Stimulated activated CD4-positive, alpha-beta T cell treated with anti-CD3 and anti-CD28 coated beads, TNF-alpha, amount 100 ng/mL, for 48 hours (primary cell): ENCODE data around the gene CFAP119.

Experiments used
- DNase-seq, 3 donors: peaks; one replicate each; pipeline ENCODE4 v3.0.0-alpha.2; 2020; ENCODE audit warnings: low read depth in 3 of 3

Gene CFAP119

GRCh38 chr16:30740364-30741251 lies 21.3 kb downstream of the CFAP119 start:
- DNase-seq = no peak

- no peak for DNase-seq
Observed at GRCh38 chr16:30738984-30739951, 22.6 kb downstream of the CFAP119 start.

- DNase-seq = no peak
Observed at GRCh38 chr16:30737794-30738648, 23.8 kb downstream of the CFAP119 start.

- no peak for DNase-seq
Observed at GRCh38 chr16:30736995-30737793, 24.7 kb downstream of the CFAP119 start.

- DNase-seq = no peak
Observed at GRCh38 chr16:30731411-30731810, 30.5 kb downstream of the CFAP119 start.

- no peak for DNase-seq
Observed at GRCh38 chr16:30728899-30729672, 32.8 kb downstream of the CFAP119 start.

- no peak for DNase-seq
Observed at GRCh38 chr16:30728321-30728720, 33.5 kb downstream of the CFAP119 start.

- no peak for DNase-seq
Observed at GRCh38 chr16:30725418-30725792, 36.5 kb downstream of the CFAP119 start.

GRCh38 chr16:30724641-30725417 lies 37.0 kb downstream of the CFAP119 start:
- DNase-seq = no peak

GRCh38 chr16:30723725-30724355 lies 38.0 kb downstream of the CFAP119 start:
- DNase-seq = no peak

GRCh38 chr16:30722916-30723315 lies 38.9 kb downstream of the CFAP119 start:
- no peak for DNase-seq

GRCh38 chr16:30722443-30722842 lies 39.4 kb downstream of the CFAP119 start:
- DNase-seq = no peak

- DNase-seq = no peak
Observed at GRCh38 chr16:30721606-30722005, 40.3 kb downstream of the CFAP119 start.

- no peak for DNase-seq
Observed at GRCh38 chr16:30721167-30721566, 40.7 kb downstream of the CFAP119 start.

GRCh38 chr16:30720694-30721093 lies 41.2 kb downstream of the CFAP119 start:
- no peak for DNase-seq

- DNase-seq = no peak
Observed at GRCh38 chr16:30720086-30720485, 41.8 kb downstream of the CFAP119 start.

- DNase-seq = peak in 2 of 3 donors; percentile 15 to 27
Observed at GRCh38 chr16:30715750-30716445, 46.0 kb downstream of the CFAP119 start.

GRCh38 chr16:30711712-30712111 lies 50.1 kb downstream of the CFAP119 start:
- DNase-seq = no peak
